SK-N-SH (cell line): ENCODE results near the gene ABLIM1. TPM values are rescaled to one million over a fixed set of nuclear protein-coding genes. Genes with fewer than 3 reads are reported as not detected.
A peak's percentile ranks its signal among the peaks of the same experiment; 100 is the strongest.

Experiments
- CTCF ChIA-PET: fragments of 300-600, 350-600 bp; formaldehyde crosslinking; extraction: SDS; loops from one replicate; lab custom pipeline; 2021; lab: Yijun Ruan, JAX
- POLR2A ChIA-PET: fragments of 350-600 bp; sonication (Branson Sonifier 250); formaldehyde crosslinking; extraction: SDS; loops from one replicate; lab custom pipeline; 2020; ENCODE audit warnings: antibody characterized with exemption, inconsistent platforms; lab: Yijun Ruan, JAX
- DNase-seq: peaks from one replicate; pipeline ENCODE4 v3.0.0; 2012
- H2AFZ ChIP-seq: fragments of 200-600 bp; sonication (generic); 2 replicates; pipeline ENCODE4 v1.8.1; 2016; ENCODE audit warnings: antibody characterized with exemption, mild to moderate bottlenecking, low read depth
- H3F3A ChIP-seq: fragments of 200-600 bp; sonication (generic); replicated peaks from 2 replicates; pipeline ENCODE3; 2016; ENCODE audit warnings: antibody characterized with exemption, mild to moderate bottlenecking; ENCODE audit not compliant: insufficient read depth
- H3K27ac ChIP-seq, 2 experiments: fragments of 200-500 bp in 1 of 2; fragments of 200-600 bp in 1 of 2; sonication (Bioruptor generic) in 1 of 2; sonication (generic), shearing (Covaris generic) in 1 of 2; 2 replicates each; pipeline versions ENCODE4 v1.5.1 to v1.6.1; 2014 to 2016; ENCODE audit warnings: low read depth in 2 of 2, inconsistent platforms in 1 of 2, low read length in 1 of 2, mild to moderate bottlenecking in 1 of 2, mixed read lengths in 1 of 2
- H3K27me3 ChIP-seq: fragments of 200-600 bp; sonication (generic), shearing (Covaris generic); 2 replicates; pipeline ENCODE4 v1.6.1; 2016; ENCODE audit warnings: mixed run types; ENCODE audit not compliant: insufficient read depth
- H3K36me3 ChIP-seq, 2 experiments: fragments of 200-500 bp in 1 of 2; fragments of 200-600 bp in 1 of 2; sonication (Bioruptor generic) in 1 of 2; sonication (generic) in 1 of 2; replicated peaks in 1 of 2; 2 replicates each; pipeline versions ENCODE3 to v1.5.1; 2014 to 2016; ENCODE audit warnings: low read length in 1 of 2, mild to moderate bottlenecking in 1 of 2; ENCODE audit not compliant: insufficient read depth in 2 of 2, control insufficient read depth in 1 of 2
- H3K4me1 ChIP-seq, 2 experiments: fragments of 200-500 bp in 1 of 2; fragments of 200-600 bp in 1 of 2; sonication (Bioruptor generic) in 1 of 2; sonication (generic), shearing (Covaris generic) in 1 of 2; 2 replicates each; pipeline versions ENCODE4 v1.5.1 to v1.6.1; 2014 to 2016; ENCODE audit warnings: low read depth in 1 of 2, low read length in 1 of 2, mixed run types in 1 of 2; ENCODE audit not compliant: insufficient read depth in 2 of 2, control insufficient read depth in 1 of 2
- H3K4me2 ChIP-seq: fragments of 200-600 bp; sonication (generic), shearing (Covaris generic); 2 replicates; pipeline ENCODE4 v1.6.1; 2017; ENCODE audit warnings: mixed run types
- H3K4me3 ChIP-seq, 2 experiments: fragments of 200-500 bp in 1 of 2; fragments of 200-600 bp in 1 of 2; sonication (Bioruptor generic) in 1 of 2; sonication (generic), shearing (Covaris generic) in 1 of 2; 2 replicates each; pipeline versions ENCODE4 v1.5.1 to v1.8.1; 2014 to 2016; ENCODE audit warnings: low read depth in 2 of 2, inconsistent platforms in 1 of 2, low read length in 1 of 2, mild to moderate bottlenecking in 1 of 2, mixed read lengths in 1 of 2, moderate library complexity in 1 of 2
- H3K79me2 ChIP-seq: fragments of 200-600 bp; sonication (generic); 2 replicates; pipeline ENCODE4 v1.8.1; 2017; ENCODE audit warnings: mild to moderate bottlenecking; ENCODE audit not compliant: insufficient read depth
- H3K9ac ChIP-seq: fragments of 200-600 bp; sonication (generic); 2 replicates; pipeline ENCODE4 v1.6.1; 2017; ENCODE audit warnings: mixed run types
- H3K9me2 ChIP-seq: fragments of 200-600 bp; sonication (generic); 2 replicates; pipeline ENCODE4 v1.6.1; 2017; ENCODE audit warnings: mixed run types
- H3K9me3 ChIP-seq: fragments of 200-600 bp; sonication (generic); 2 replicates; pipeline ENCODE4 v1.6.1; 2017; ENCODE audit warnings: mixed run types, mild to moderate bottlenecking, moderate library complexity
- H4K20me1 ChIP-seq: fragments of 200-600 bp; sonication (generic); 2 replicates; pipeline ENCODE4 v1.6.1; 2017; ENCODE audit warnings: mild to moderate bottlenecking, mixed run types; ENCODE audit not compliant: insufficient read depth
- ELF1 ChIP-seq: IDR thresholded peaks from 2 replicates; pipeline ENCODE4 v1.4.0; 2012
- EP300 ChIP-seq, 2 experiments: IDR thresholded peaks; 2 replicates each; pipeline versions ENCODE4 v1.4.0 to v1.6.1; 2012; ENCODE audit warnings: borderline replicate concordance in 1 of 2, low read depth in 1 of 2, low read length in 1 of 2
- FOXM1 ChIP-seq: IDR thresholded peaks from 2 replicates; pipeline ENCODE4 v1.4.0; 2012; ENCODE audit warnings: low read depth, mild to moderate bottlenecking
- MAX ChIP-seq: IDR thresholded peaks from 2 replicates; pipeline ENCODE4 v1.4.0; 2012; ENCODE audit warnings: low read depth
- NRF1 ChIP-seq: IDR thresholded peaks from 2 replicates; pipeline ENCODE4 v1.6.1; 2012; ENCODE audit warnings: low read depth, mild to moderate bottlenecking, low read length
- REST ChIP-seq: IDR thresholded peaks from 2 replicates; pipeline ENCODE4 v1.6.1; 2012; ENCODE audit warnings: mild to moderate bottlenecking, low read depth, low read length, moderate library complexity
- SIN3A ChIP-seq: IDR thresholded peaks from 2 replicates; pipeline ENCODE4 v1.6.1; 2012; ENCODE audit warnings: low read depth, mild to moderate bottlenecking, low read length, moderate library complexity, borderline replicate concordance
- TAF1 ChIP-seq: IDR thresholded peaks from 2 replicates; pipeline ENCODE4 v1.6.1; 2012; ENCODE audit warnings: low read depth, mild to moderate bottlenecking, low read length, moderate library complexity, borderline replicate concordance
- TEAD4 ChIP-seq: IDR thresholded peaks from 2 replicates; pipeline ENCODE4 v1.4.0; 2012; ENCODE audit warnings: mild to moderate bottlenecking, borderline replicate concordance; ENCODE audit not compliant: insufficient read depth
- USF1 ChIP-seq: IDR thresholded peaks from 2 replicates; pipeline ENCODE4 v1.4.0; 2012; ENCODE audit warnings: low read depth, borderline replicate concordance
- USF2 ChIP-seq: fragments of 150-350 bp; IDR thresholded peaks from 2 replicates; pipeline ENCODE4 v1.6.1; 2017; ENCODE audit warnings: antibody characterized with exemption, low read length, low read depth, borderline replicate concordance
- ZBTB33 ChIP-seq: IDR thresholded peaks from 2 replicates; pipeline ENCODE4 v1.4.0; 2012; ENCODE audit warnings: low read depth, borderline replicate concordance
- WGBS: methylation state at CpG from one replicate; pipeline ENCODE4 v1.1.6; 2017; ENCODE audit warnings: low lambda C conversion rate; 5-methylcytosine and 5-hydroxymethylcytosine counted together
- polyA plus RNA-seq, 3 experiments: library from polyadenylated mRNA; depleted of rRNA; stranded (reverse); fragments of >200 nt; gene quantifications; 2 replicates each; pipeline ENCODE4 v1.2.3, GENCODE V29; 2012

Gene ABLIM1
- polyA plus RNA-seq, 1 of the 3 experiments (the other 2 are of a cell fraction) = 16.1 TPM

- no peak for TF ChIP-seq USF2
- 0 out of 2 replicates have a peak, but pooled peaks have one; percentile 10 for TF ChIP-seq TEAD4
- TF ChIP-seq MAX = 0 out of 2 replicates have a peak, but pooled peaks have one; percentile 25
Measured at GRCh38 chr10:114623661-114624294, 34.3 kb downstream of the ABLIM1 start (continued).

GRCh38 chr10:114623155-114623554 lies 34.9 kb downstream of the ABLIM1 start:
- no peak overlapping the region for H3K9ac ChIP-seq

More at GRCh38 chr10:114623155-114623554, 34.9 kb downstream of the ABLIM1 start:
- Histone ChIP-seq H3K4me3 (no peak overlapping the region), H3K36me3 (no peaks in the 10 kb centered on the region), H3K9me2 (no peaks in the 10 kb centered on the region), H3F3A (peaks cover 18% of the 10 kb centered on the region), H3K27me3 (no peaks in the 10 kb centered on the region), H3K4me2 (peak overlapping the region; percentile 49; the same call in 1 of the 2 replicates), H3K9me3 (no peaks in the 10 kb centered on the region), H3K4me1 (peaks cover 0 to 8% of the 10 kb centered on the region in 2 experiments; a peak in 3 of 4 replicates), H3K27ac (peak overlapping the region; percentile 65 to 73; a peak in 3 of 4 replicates), H2AFZ (no peak overlapping the region), H3K79me2 (no peaks in the 10 kb centered on the region), H4K20me1 (no peaks in the 10 kb centered on the region)
- TF ChIP-seq ELF1 (no peak), NRF1 (no peak), ZBTB33 (no peak), USF2 (no peak), USF1 (no peak), EP300 (IDR thresholded peaks at IDR 0.05; ENCODE audit: borderline replicate concordance in 1 of 2, low read depth in 1 of 2, low read length in 1 of 2) (no peak), TAF1 (no peak), REST (no peak), SIN3A (no peak), FOXM1 (no peak)
- CTCF ChIA-PET = no interaction called here
- no peak for DNase-seq
- 91% methylated on average over 2 of the region's 2 CpGs for WGBS
- POLR2A ChIA-PET = no interaction called here
